Keratinocyte (primary cell): ENCODE data around the gene GSK3A. TPM values are rescaled to one million over a fixed set of nuclear protein-coding genes. Genes with fewer than 3 reads are reported as not detected.
A peak's percentile ranks its signal among the peaks of the same experiment; 100 is the strongest.

Experiments
- DNase-seq: peaks from one replicate; pipeline ENCODE4 v3.0.0-alpha.2; 2011; ENCODE audit warnings: low read depth, missing footprints, low spot score
- FAIRE-seq: peaks from 2 replicates; lab custom pipeline; 2011; peaks lifted over from hg19 to GRCh38; lab: Jason Lieb, UNC
- H2AFZ ChIP-seq: 2 replicates; pipeline ENCODE4 v1.6.0; 2012; ENCODE audit warnings: low read length, control low read depth, inconsistent platforms; ENCODE audit not compliant: control insufficient read depth
- H3K27ac ChIP-seq: 2 replicates; pipeline ENCODE4 v1.5.1; 2011; ENCODE audit warnings: low read length; ENCODE audit not compliant: control insufficient read depth, insufficient read depth
- H3K27me3 ChIP-seq: 3 replicates; pipeline ENCODE4 v1.6.0; 2011; ENCODE audit warnings: low read length; ENCODE audit not compliant: control insufficient read depth, insufficient read depth; ENCODE audit errors: extremely low read depth
- H3K36me3 ChIP-seq, 2 experiments: 2 replicates in 1 of 2; 3 replicates in 1 of 2; pipeline ENCODE4 v1.5.1; 2011; ENCODE audit warnings: low read length in 2 of 2, mild to moderate bottlenecking in 1 of 2; ENCODE audit not compliant: control insufficient read depth in 2 of 2, insufficient read depth in 2 of 2; ENCODE audit errors: extremely low read depth in 1 of 2
- H3K4me1 ChIP-seq: 3 replicates; pipeline ENCODE4 v1.5.1; 2011; ENCODE audit warnings: low read length; ENCODE audit not compliant: control insufficient read depth, insufficient read depth; ENCODE audit errors: extremely low read depth
- H3K4me2 ChIP-seq: 3 replicates; pipeline ENCODE4 v1.6.0; 2011; ENCODE audit warnings: low read depth, low read length; ENCODE audit not compliant: control insufficient read depth, insufficient read depth; ENCODE audit errors: extremely low read depth
- H3K4me3 ChIP-seq, 3 experiments: fragments of 200-600 bp in 1 of 3; sonication (generic) in 1 of 3; 2 replicates in 2 of 3; 3 replicates in 1 of 3; pipeline ENCODE4 v1.5.1; 2011 to 2016; ENCODE audit warnings: low read length in 3 of 3, mild to moderate bottlenecking in 3 of 3, control low read depth in 2 of 3, inconsistent platforms in 1 of 3, low read depth in 1 of 3, mixed read lengths in 1 of 3, mixed run types in 1 of 3, moderate library complexity in 1 of 3; ENCODE audit not compliant: control insufficient read depth in 2 of 3, insufficient read depth in 2 of 3; ENCODE audit errors: extremely low read depth in 1 of 3
- H3K79me2 ChIP-seq: 2 replicates; pipeline ENCODE4 v1.6.0; 2012; ENCODE audit warnings: low read length; ENCODE audit not compliant: control insufficient read depth, insufficient read depth
- H3K9ac ChIP-seq: 3 replicates; pipeline ENCODE4 v1.6.0; 2011; ENCODE audit warnings: low read length; ENCODE audit not compliant: control insufficient read depth, insufficient read depth; ENCODE audit errors: extremely low read depth
- H3K9me1 ChIP-seq: 3 replicates; pipeline ENCODE4 v1.6.0; 2011; ENCODE audit warnings: low read length; ENCODE audit not compliant: control insufficient read depth, insufficient read depth; ENCODE audit errors: extremely low read depth
- H3K9me3 ChIP-seq: 2 replicates; pipeline ENCODE4 v1.5.1; 2012; ENCODE audit warnings: low read depth, low read length; ENCODE audit not compliant: control insufficient read depth
- H4K20me1 ChIP-seq: 3 replicates; pipeline ENCODE4 v1.6.0; 2011; ENCODE audit warnings: low read length; ENCODE audit not compliant: control insufficient read depth, insufficient read depth; ENCODE audit errors: extremely low read depth
- CTCF ChIP-seq, 3 experiments: IDR thresholded peaks in 1 of 3; conservative IDR thresholded peaks in 1 of 3; optimal IDR thresholded peaks in 1 of 3; 2 replicates in 2 of 3; 3 replicates in 1 of 3; pipeline versions ENCODE3 to v1.5.1; 2011; ENCODE audit warnings: low read length in 3 of 3, mild to moderate bottlenecking in 3 of 3, moderate library complexity in 2 of 3, control low read depth in 1 of 3, inconsistent platforms in 1 of 3; ENCODE audit not compliant: insufficient read depth in 2 of 3; ENCODE audit errors: extremely low read depth in 1 of 3
- EZH2 ChIP-seq: IDR thresholded peaks from one replicate; pipeline ENCODE4 v1.6.1; 2012; ENCODE audit warnings: inconsistent platforms, mild to moderate bottlenecking, low read length, moderate library complexity
- dilution Hi-C: fragments of 300-500 bp; cut with MboI; formaldehyde crosslinking; loops from one replicate; pipeline ENCODE4 v1.7.0; 2020; ENCODE audit warnings: low sequenced_read_pairs; ENCODE audit not compliant: extremely low pct_ligation_motif_present
- polyA plus RNA-seq, 5 experiments: library from polyadenylated mRNA; depleted of rRNA in 3 of 5; stranded (reverse) in 3 of 5; stranded (forward) in 1 of 5; unstranded in 1 of 5; fragments of >200 nt; gene quantifications; 1 replicate in 1 of 5; 2 replicates in 3 of 5; 3 replicates in 1 of 5; pipeline versions ENCODE4 v1.2.1 to v1.2.3, GENCODE V29; 2011 to 2012; ENCODE audit warnings: missing spikeins in 2 of 5, low read depth in 1 of 5, low replicate concordance in 1 of 5

GSK3A gene
- polyA plus RNA-seq, 1 donor (not counting 4 experiments of a cell fraction or from before 2014, with no cell fraction given) = 36.9 TPM

GRCh38 chr19:42250666-42251531, 8.5 kb upstream of the GSK3A start:
- H3K9ac ChIP-seq = peak overlapping the region; percentile 73
- no peaks in the 10 kb centered on the region for H3K27me3 ChIP-seq
- no peaks in the 10 kb centered on the region for H3K9me1 ChIP-seq
- DNase-seq = no peak
- TF ChIP-seq EZH2 (no peak), CTCF (optimal IDR thresholded peaks at IDR 0.05 in 1 of 3, IDR thresholded peaks at IDR 0.05 in 1 of 3, conservative IDR thresholded peaks at IDR 0.05 in 1 of 3; ENCODE audit: extremely low read depth in 1 of 3, insufficient read depth in 2 of 3, low read length in 3 of 3) (no peak)
- peaks cover 57% of the 10 kb centered on the region for H3K79me2 ChIP-seq
- H4K20me1 ChIP-seq = peaks cover 26% of the 10 kb centered on the region
- H2AFZ ChIP-seq = no peak overlapping the region
- peak overlapping the region; percentile 91 for H3K4me2 ChIP-seq
- no peaks in the 10 kb centered on the region for H3K9me3 ChIP-seq
- peaks cover 18 to 28% of the 10 kb centered on the region in 2 experiments for H3K36me3 ChIP-seq
- dilution Hi-C loops = no loop called here
- H3K27ac ChIP-seq = peak overlapping the region; percentile 71
- no peak for FAIRE-seq
- H3K4me3 ChIP-seq = peak overlapping the region; percentile 38 to 71 (median 54)
- H3K4me1 ChIP-seq = peaks cover 37% of the 10 kb centered on the region

GRCh38 chr19:42250183-42250665, 7.8 kb upstream of the GSK3A start:
- Histone ChIP-seq H3K9ac (peak overlapping the region; percentile 73), H3K9me3 (no peaks in the 10 kb centered on the region), H4K20me1 (peaks cover 29% of the 10 kb centered on the region), H3K27ac (peak overlapping the region; percentile 71), H3K79me2 (peaks cover 57% of the 10 kb centered on the region), H3K36me3 (peaks cover 18 to 28% of the 10 kb centered on the region in 2 experiments), H3K4me3 (no peak overlapping the region), H2AFZ (no peak overlapping the region), H3K4me1 (peaks cover 40% of the 10 kb centered on the region), H3K9me1 (no peaks in the 10 kb centered on the region), H3K27me3 (no peaks in the 10 kb centered on the region), H3K4me2 (peak overlapping the region; percentile 85)
- no peak for DNase-seq
- FAIRE-seq = no peak
- TF ChIP-seq EZH2 = no peak
- TF ChIP-seq CTCF (optimal IDR thresholded peaks at IDR 0.05 in 1 of 3, IDR thresholded peaks at IDR 0.05 in 1 of 3, conservative IDR thresholded peaks at IDR 0.05 in 1 of 3; ENCODE audit: extremely low read depth in 1 of 3, insufficient read depth in 2 of 3, low read length in 3 of 3) = no peak
- dilution Hi-C loops = no loop called here
